H1 (cell line): Measurements from ENCODE around the gene EME2.

Experiments used
- CBX5 ChIP-seq: fragments of 300-800, 300-1000 bp; sonication (generic); IDR thresholded peaks from 2 replicates; pipeline ENCODE4 v1.7.1; 2016; ENCODE audit warnings: antibody characterized with exemption, low read length, low read depth
- POLR2A ChIP-seq, 2 experiments: IDR thresholded peaks; 1 replicate in 1 of 2; 2 replicates in 1 of 2; pipeline ENCODE4 v1.6.1; 2011; ENCODE audit warnings: low read depth in 2 of 2, low read length in 2 of 2, mild to moderate bottlenecking in 2 of 2; ENCODE audit errors: control extremely low read depth in 1 of 2
- SP1 ChIP-seq: IDR thresholded peaks from 2 replicates; pipeline ENCODE4 v1.6.1; 2011; ENCODE audit warnings: low read depth, low read length
- TF ChIP-seq, protein P1 (sequence below), 3 experiments: IDR thresholded peaks; 1 replicate in 2 of 3; 2 replicates in 1 of 3; pipeline versions ENCODE4 v1.5.1 to v1.6.1; 2011; ENCODE audit warnings: low read length in 3 of 3, mild to moderate bottlenecking in 3 of 3, inconsistent platforms in 2 of 3, low read depth in 1 of 3, moderate library complexity in 1 of 3; ENCODE audit not compliant: insufficient read depth in 1 of 3; ENCODE audit errors: control extremely low read depth in 1 of 3
- TF ChIP-seq, protein P2 (sequence below): IDR thresholded peaks from 2 replicates; pipeline ENCODE4 v1.6.1; 2011; ENCODE audit warnings: low read depth, mild to moderate bottlenecking, low read length; ENCODE audit not compliant: insufficient read depth

- TF ChIP-seq, protein P1, sequence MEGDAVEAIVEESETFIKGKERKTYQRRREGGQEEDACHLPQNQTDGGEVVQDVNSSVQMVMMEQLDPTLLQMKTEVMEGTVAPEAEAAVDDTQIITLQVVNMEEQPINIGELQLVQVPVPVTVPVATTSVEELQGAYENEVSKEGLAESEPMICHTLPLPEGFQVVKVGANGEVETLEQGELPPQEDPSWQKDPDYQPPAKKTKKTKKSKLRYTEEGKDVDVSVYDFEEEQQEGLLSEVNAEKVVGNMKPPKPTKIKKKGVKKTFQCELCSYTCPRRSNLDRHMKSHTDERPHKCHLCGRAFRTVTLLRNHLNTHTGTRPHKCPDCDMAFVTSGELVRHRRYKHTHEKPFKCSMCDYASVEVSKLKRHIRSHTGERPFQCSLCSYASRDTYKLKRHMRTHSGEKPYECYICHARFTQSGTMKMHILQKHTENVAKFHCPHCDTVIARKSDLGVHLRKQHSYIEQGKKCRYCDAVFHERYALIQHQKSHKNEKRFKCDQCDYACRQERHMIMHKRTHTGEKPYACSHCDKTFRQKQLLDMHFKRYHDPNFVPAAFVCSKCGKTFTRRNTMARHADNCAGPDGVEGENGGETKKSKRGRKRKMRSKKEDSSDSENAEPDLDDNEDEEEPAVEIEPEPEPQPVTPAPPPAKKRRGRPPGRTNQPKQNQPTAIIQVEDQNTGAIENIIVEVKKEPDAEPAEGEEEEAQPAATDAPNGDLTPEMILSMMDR (IDR thresholded peaks at IDR 0.05; ENCODE audit: control extremely low read depth in 1 of 3, insufficient read depth in 1 of 3, low read depth in 1 of 3, low read length in 3 of 3), result no peak
- TF ChIP-seq CBX5 (no peak), SP1 (no peak), POLR2A (IDR thresholded peaks at IDR 0.05; ENCODE audit: control extremely low read depth in 1 of 2, low read depth in 2 of 2, low read length in 2 of 2) (no peak)
- TF ChIP-seq, protein P2, sequence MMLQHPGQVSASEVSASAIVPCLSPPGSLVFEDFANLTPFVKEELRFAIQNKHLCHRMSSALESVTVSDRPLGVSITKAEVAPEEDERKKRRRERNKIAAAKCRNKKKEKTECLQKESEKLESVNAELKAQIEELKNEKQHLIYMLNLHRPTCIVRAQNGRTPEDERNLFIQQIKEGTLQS, result no peak
Measured at GRCh38 chr16:1751946-1752345, 20.7 kb upstream of the EME2 start.
